GM18951 (cell line): ENCODE results near the gene CENPT.
"Not testable (repeated sequence)": the region's sequence is repeated elsewhere in the genome, so short reads cannot be mapped to it uniquely, and the experiment has no call there.

Experiments used
- POLR2A ChIP-seq: IDR thresholded peaks from 4 replicates; pipeline ENCODE4 v1.6.1; 2011; ENCODE audit warnings: mild to moderate bottlenecking; ENCODE audit not compliant: insufficient read length, insufficient read depth; ENCODE audit errors: extremely low read depth
- in situ Hi-C: fragments of 300-500 bp; cut with MboI; formaldehyde crosslinking; loops from one replicate; pipeline ENCODE4 v1.12.0; 2022; ENCODE audit warnings: low sequenced_read_pairs, mixed read lengths, inconsistent platforms; ENCODE audit not compliant: unreplicated experiment

CENPT gene

GRCh38 chr16:67871256-67871655, 23.8 kb upstream of the CENPT start:
- no peak for TF ChIP-seq POLR2A
- in situ Hi-C loops, result no loop called here

DNA sequence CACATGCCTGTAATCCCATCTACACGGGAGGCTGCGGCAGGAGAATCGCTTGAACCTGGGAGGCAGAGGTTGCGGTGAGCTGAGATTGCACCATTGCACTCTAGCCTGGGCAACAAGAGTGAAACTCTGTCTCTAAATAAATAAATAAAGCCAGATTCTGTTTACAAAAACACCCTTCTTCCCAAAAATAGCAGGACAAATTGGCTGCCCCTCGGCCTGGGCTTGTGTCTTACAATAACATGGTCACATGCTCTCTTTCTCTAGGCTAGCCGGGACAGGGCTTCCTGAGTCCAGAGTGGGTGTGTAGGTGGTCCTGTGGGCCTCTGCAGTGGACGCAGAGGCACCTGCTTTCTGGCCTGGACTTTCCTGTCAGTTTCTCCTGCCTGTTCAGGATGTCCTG, 22.2 kb upstream of the CENPT start:
- in situ Hi-C loops, result no loop called here
- TF ChIP-seq POLR2A, result no peak

DNA sequence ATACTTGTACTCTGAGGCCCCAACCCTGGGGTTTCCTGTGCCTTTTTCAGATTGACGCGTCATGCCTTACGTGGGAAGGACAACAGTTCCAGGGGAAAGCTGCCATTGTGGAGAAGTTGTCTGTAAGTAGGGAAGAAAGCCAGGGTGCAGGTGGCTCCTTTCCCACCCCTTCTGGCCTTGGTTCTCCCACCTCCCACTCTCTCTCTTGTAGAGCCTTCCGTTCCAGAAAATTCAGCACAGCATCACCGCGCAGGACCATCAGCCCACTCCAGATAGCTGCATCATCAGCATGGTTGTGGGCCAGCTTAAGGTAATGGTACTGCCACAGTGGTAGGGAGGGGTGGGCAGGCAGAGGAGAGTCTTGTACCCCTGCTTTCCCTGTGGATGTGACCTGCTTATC, 20.8 kb upstream of the CENPT start:
- in situ Hi-C loops, result no loop called here
- no peak for TF ChIP-seq POLR2A

DNA sequence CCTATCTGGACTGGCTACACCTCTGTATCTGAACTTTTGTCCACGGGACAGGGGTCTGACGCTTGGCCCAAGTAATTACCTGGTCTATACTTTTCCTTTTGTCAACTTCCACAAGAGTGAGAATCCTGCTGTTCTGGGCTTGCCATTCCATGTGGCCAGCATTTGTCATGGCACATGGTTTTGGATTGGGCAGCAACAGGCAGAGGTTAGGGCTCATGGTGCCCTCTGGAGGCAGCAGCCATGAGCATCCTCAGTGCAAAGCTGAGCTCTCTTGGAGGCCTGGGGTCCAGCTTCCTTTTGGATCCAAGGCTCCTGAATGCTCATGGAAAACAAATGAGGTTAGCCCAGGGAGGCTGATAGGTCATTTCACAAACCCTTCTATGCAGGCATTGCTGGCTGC, 17.8 kb upstream of the CENPT start:
- in situ Hi-C loops, result no loop called here
- no peak for TF ChIP-seq POLR2A

DNA sequence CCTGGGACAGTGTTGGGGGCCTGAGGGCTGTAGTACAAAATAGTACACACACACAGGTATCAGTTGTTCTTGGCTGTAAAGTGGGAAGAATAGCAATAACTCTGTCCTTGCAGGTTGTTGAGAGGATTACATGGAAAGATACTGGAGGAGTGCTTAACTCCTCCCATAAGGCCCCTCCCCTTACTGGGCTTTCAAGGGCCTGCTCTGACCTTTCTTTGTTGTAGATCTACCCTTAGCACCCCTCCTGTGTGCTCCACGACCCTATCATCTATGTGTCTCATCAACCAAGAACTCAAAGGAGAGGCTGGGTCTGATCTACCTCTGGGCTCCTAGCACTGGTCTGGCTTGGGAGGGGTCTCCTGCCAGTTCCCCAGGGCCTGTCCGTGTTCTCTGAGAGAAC, 17.1 kb upstream of the CENPT start:
- no peak for TF ChIP-seq POLR2A
- in situ Hi-C loops, result no loop called here

DNA sequence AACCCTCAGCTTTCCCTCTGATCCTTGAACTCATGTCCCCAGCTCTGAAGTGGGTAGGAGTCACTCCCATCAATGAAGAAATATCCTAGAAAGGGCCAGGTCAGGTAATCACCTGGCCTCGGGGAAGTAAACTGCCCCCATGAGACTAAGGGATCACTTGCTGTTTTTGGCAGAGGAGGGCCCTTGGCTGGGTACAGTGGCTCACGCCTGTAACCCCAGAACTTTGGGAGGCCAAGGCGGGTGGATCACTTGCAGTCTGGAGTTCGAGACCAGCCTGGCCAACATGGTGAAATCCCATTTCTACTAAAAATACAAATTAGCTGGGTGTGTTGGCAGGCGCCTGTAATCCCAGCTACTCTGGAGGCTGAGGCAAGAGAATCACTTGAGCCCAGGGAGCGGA, 16.6 kb upstream of the CENPT start:
- in situ Hi-C loops, result not testable (repeated sequence)

GRCh38 chr16:67862623-67863583, 15.4 kb upstream of the CENPT start:
- TF ChIP-seq POLR2A, result no peak
- in situ Hi-C loops, result no loop called here

DNA sequence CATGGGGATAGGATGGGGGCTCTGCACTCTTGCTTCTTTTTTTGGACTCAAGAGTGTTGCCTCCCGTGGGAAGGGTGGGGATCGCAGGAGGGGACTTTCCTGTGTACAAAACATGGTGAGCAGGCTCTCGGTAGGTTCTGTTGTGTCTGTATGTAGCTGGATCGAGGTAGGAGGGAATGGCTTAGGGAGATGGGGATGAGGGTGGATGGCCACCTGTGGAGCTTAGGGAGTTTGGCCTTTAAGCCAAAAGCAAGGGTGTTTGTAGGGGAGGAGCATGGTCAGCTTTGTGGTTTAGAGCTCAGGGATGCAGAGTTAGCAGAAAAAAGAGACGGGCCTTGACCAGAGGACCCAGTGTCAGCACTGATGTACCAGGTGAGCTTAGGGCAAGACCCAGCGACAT, 14.4 kb upstream of the CENPT start:
- TF ChIP-seq POLR2A, result no peak
- in situ Hi-C loops, result no loop called here

- no peak for TF ChIP-seq POLR2A
- in situ Hi-C loops, result no loop called here
Measured at GRCh38 chr16:67860589-67861398, 13.3 kb upstream of the CENPT start.

GRCh38 chr16:67858500-67858899, 11.0 kb upstream of the CENPT start:
- in situ Hi-C loops, result no loop called here
- TF ChIP-seq POLR2A, result no peak

DNA sequence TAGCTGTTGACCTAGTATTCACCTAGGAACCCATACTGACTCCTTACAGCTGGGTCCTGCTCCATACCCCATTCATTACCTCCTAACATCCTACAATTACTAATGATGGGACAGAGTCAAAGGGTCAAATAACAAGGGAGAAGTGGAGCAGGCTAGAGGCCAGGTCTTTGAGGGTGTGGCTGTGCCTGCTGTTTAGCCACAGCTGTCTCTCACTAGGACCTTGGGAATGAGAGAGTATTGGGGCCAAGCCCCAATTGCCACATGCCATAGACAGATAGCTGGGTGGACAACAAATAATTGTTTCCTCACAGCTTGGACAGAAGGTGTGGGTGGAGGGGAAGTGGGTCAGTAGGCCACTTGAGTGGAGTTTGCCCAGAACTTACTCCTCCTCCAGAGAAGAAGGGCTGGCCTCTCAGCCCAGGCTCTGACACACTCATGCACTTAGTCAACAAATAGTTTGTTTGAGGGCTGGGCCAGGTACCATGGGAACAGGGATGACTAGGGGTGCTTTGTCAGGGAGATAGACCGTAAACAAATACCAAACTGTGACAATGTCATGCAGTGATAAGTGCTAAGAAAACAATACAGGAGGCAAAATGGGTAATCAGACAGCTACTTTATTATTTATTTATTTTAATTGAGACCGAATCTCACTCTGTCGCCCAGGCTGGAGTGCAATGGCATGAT, 10.2 kb upstream of the CENPT start:
- TF ChIP-seq POLR2A, result no peak
- in situ Hi-C loops, result no loop called here

- no peak for TF ChIP-seq POLR2A
- in situ Hi-C loops, result no loop called here
Measured at GRCh38 chr16:67856927-67857546, 9.5 kb upstream of the CENPT start.

GRCh38 chr16:67855789-67856188, 8.3 kb upstream of the CENPT start:
- in situ Hi-C loops, result no loop called here
- TF ChIP-seq POLR2A, result no peak
